GM23338 (cell line): ENCODE results near the gene FXYD2.

Source experiments
- CREB1 ChIP-seq: fragments of 250-450 bp; sonication (Bioruptor Pico); IDR thresholded peaks from 2 replicates; pipeline ENCODE4 v1.5.0; 2020; ENCODE audit warnings: low read depth, mild to moderate bottlenecking, moderate library complexity
- TF ChIP-seq, protein P1 (sequence below), 2 experiments: fragments of 200-600 bp in 1 of 2; sonication (generic) in 1 of 2; conservative IDR thresholded peaks; 2 replicates each; pipeline versions ENCODE4 v1.5.1 to v1.6.1; 2016 to 2017; ENCODE audit warnings: antibody characterized with exemption in 2 of 2, low read depth in 2 of 2, mild to moderate bottlenecking in 2 of 2, moderate library complexity in 1 of 2

DNA sequence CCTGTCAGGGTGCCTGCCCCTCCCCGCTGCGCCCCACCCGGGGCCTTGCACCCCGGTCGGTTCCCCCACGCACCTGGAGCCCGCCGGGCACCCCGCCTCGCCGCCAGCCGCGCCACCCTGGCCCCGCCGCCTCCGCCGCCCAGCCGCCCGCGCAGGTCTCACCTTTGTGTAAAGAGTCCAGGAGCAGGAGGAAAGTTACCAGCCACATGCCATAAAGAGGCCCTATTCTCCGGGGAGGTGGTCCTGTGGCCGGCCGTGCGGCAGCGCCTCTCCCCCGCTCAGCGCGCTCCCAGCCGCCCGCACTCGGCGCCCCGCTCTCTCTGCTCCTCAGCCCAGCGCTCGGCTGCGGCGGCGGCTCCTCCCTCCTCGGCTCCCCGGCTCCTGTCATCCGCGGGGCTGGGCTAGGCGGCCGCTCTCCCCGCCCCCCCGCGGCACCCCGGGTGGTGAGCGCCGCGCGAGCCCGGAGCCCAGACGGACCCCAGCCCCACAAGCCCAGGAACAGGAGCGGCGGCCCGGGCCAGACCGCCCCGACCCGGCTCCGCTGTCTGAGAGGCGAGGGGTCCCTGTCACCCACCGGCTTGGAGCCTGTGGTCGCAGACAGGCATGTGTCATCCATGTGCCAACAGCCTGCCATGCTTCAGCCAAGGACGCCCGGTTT is 27.5 kb downstream of the FXYD2 start, which contains the start of gene DSCAML1:
- TF ChIP-seq, protein P1, sequence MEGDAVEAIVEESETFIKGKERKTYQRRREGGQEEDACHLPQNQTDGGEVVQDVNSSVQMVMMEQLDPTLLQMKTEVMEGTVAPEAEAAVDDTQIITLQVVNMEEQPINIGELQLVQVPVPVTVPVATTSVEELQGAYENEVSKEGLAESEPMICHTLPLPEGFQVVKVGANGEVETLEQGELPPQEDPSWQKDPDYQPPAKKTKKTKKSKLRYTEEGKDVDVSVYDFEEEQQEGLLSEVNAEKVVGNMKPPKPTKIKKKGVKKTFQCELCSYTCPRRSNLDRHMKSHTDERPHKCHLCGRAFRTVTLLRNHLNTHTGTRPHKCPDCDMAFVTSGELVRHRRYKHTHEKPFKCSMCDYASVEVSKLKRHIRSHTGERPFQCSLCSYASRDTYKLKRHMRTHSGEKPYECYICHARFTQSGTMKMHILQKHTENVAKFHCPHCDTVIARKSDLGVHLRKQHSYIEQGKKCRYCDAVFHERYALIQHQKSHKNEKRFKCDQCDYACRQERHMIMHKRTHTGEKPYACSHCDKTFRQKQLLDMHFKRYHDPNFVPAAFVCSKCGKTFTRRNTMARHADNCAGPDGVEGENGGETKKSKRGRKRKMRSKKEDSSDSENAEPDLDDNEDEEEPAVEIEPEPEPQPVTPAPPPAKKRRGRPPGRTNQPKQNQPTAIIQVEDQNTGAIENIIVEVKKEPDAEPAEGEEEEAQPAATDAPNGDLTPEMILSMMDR (conservative IDR thresholded peaks at IDR 0.05; ENCODE audit: low read depth in 2 of 2), result no peak
- TF ChIP-seq CREB1 (CRISPR knock-in tag), result no peak
